Aorta (tissue), 5 donors: ENCODE measurements around the gene EGFR. TPM values are rescaled to one million over a fixed set of nuclear protein-coding genes. Genes with fewer than 3 reads are reported as not detected.

Experiments
- ATAC-seq: fragments of 200-7000 bp; cut with Tn5 transposase; one replicate; pipeline ENCODE4 v1.9.1; 2022; ENCODE audit warnings: moderate library complexity; ENCODE audit not compliant: low FRiP score
- DNase-seq, 2 donors: peaks; one replicate each; pipeline ENCODE4 v3.0.0-alpha.2; 2020
- H3K27ac ChIP-seq, 2 donors: one replicate each; pipeline ENCODE4 v1.5.1; 2013; ENCODE audit warnings: low read length in 2 of 2, mild to moderate bottlenecking in 2 of 2, moderate library complexity in 2 of 2, control low read depth in 1 of 2, inconsistent platforms in 1 of 2, low read depth in 1 of 2
- H3K27me3 ChIP-seq, 2 donors: one replicate each; pipeline ENCODE4 v1.6.1; 2013; ENCODE audit warnings: control low read depth in 1 of 2, low read length in 1 of 2, mild to moderate bottlenecking in 1 of 2, moderate library complexity in 1 of 2; ENCODE audit not compliant: insufficient read depth in 2 of 2, control insufficient read depth in 1 of 2
- H3K36me3 ChIP-seq, 2 donors: one replicate each; pipeline ENCODE4 v1.6.1; 2013; ENCODE audit warnings: control low read depth in 1 of 2, low read length in 1 of 2, mild to moderate bottlenecking in 1 of 2; ENCODE audit not compliant: insufficient read depth in 2 of 2, control insufficient read depth in 1 of 2
- H3K4me1 ChIP-seq, 2 donors: one replicate each; pipeline ENCODE4 v1.6.1; 2013; ENCODE audit warnings: low read length in 2 of 2, control low read depth in 1 of 2, mild to moderate bottlenecking in 1 of 2, moderate library complexity in 1 of 2; ENCODE audit not compliant: insufficient read depth in 2 of 2, control insufficient read depth in 1 of 2
- H3K4me3 ChIP-seq, 2 donors: one replicate each; pipeline ENCODE4 v1.5.1; 2013; ENCODE audit warnings: low read length in 2 of 2, control low read depth in 1 of 2, mild to moderate bottlenecking in 1 of 2
- H3K9me3 ChIP-seq: one replicate; pipeline ENCODE4 v1.6.1; 2013; ENCODE audit warnings: mild to moderate bottlenecking, low read length; ENCODE audit not compliant: control insufficient read depth
- WGBS, 2 donors: extraction: QIAGEN DNeasy Blood & Tissue Kit; methylation state at CpG; one replicate each; pipeline ENCODE4 v1.1.7; 2013; 5-methylcytosine and 5-hydroxymethylcytosine counted together
- intact Hi-C, 2 donors: fragments of 100-400 bp; cut with DNase I; formaldehyde crosslinking; loops; one replicate each; pipeline versions ENCODE4 v1.14.2 to v1.15.0; 2022
- polyA plus RNA-seq, 2 donors: library from polyadenylated mRNA; stranded (reverse); fragments of 200-250 nt; gene quantifications; one replicate each; pipeline ENCODE4 v1.2.3, GENCODE V29; 2013
- total RNA-seq, 2 donors: library from RNA; stranded (reverse); fragmentation: NEBNext Ultra II Directional; extraction: Animal tissue kit (Norgen Biotek cat#: 25700); gene quantifications; one replicate each; pipeline ENCODE4 v1.2.1, GENCODE V29; 2021
- donor health status: healthy with polysubstance abuse.
- donor health status: Bipolar disorder and iron deficiency.
- donor health status: DM: no; HTN: no; CAD: no.
- donor health status: DM: no; HTN: no; CAD: no.
- donor health status: DM: yes; HTN: yes; CAD: no.

The EGFR gene
- total and polyA plus RNA-seq, 4 donors = 3.0 to 72.4 (median 40.9) TPM

GRCh38 chr7:55237156-55237893 lies 218.5 kb downstream of the EGFR start:
- ATAC-seq (no peak), DNase-seq (no peak)
- Histone ChIP-seq H3K27me3 (no peaks in the 10 kb centered on the region), H3K27ac (no peak overlapping the region), H3K4me1 (no peaks in the 10 kb centered on the region), H3K36me3 (no peaks in the 10 kb centered on the region), H3K4me3 (no peak overlapping the region), H3K9me3 (no peaks in the 10 kb centered on the region)
- intact Hi-C loops = no loop called here
- WGBS, 2 donors = 51 to 52% methylated on average over 14 to 15 of the region's 15 CpGs

- intact Hi-C loops = no loop called here
- Histone ChIP-seq H3K27me3 (no peaks in the 10 kb centered on the region), H3K9me3 (no peaks in the 10 kb centered on the region), H3K36me3 (no peaks in the 10 kb centered on the region), H3K4me3 (no peak overlapping the region), H3K4me1 (no peaks in the 10 kb centered on the region), H3K27ac (no peak overlapping the region)
- no peak for ATAC-seq
- DNase-seq = no peak
- 79 to 80% methylated on average over 3 of the region's 3 CpGs for WGBS, 2 donors
These were observed 220.6 kb downstream of the EGFR start for GRCh38 chr7:55239406-55239805.

- H3K27ac ChIP-seq = no peak overlapping the region
- DNase-seq (no peak), ATAC-seq (no peak)
- H3K9me3 ChIP-seq = no peaks in the 10 kb centered on the region
- no peak overlapping the region for H3K4me3 ChIP-seq
- intact Hi-C loops = loop anchor here in 1 of 2 donors (10.0 kb wide), 1 partner anchor 46 kb away; no protein-coding TSS in a partner anchor
- no peaks in the 10 kb centered on the region for H3K27me3 ChIP-seq
- WGBS, 2 donors = 91 to 95% methylated on average over 16 of the region's 16 CpGs
- H3K36me3 ChIP-seq = no peaks in the 10 kb centered on the region
- H3K4me1 ChIP-seq = no peaks in the 10 kb centered on the region
These were observed 221.8 kb downstream of the EGFR start for GRCh38 chr7:55240418-55241142.

- ATAC-seq (no peak), DNase-seq (no peak)
- H3K36me3 ChIP-seq = no peaks in the 10 kb centered on the region
These were observed 223.1 kb downstream of the EGFR start for GRCh38 chr7:55241958-55242357.

GRCh38 chr7:55242613-55243012 lies 223.8 kb downstream of the EGFR start:
- Histone ChIP-seq H3K9me3 (no peaks in the 10 kb centered on the region), H3K36me3 (no peaks in the 10 kb centered on the region), H3K27ac (no peak overlapping the region), H3K4me3 (no peak overlapping the region), H3K4me1 (no peaks in the 10 kb centered on the region), H3K27me3 (no peaks in the 10 kb centered on the region)
- DNase-seq (no peak), ATAC-seq (no peak)
- intact Hi-C loops = loop anchor here in 1 of 2 donors (10.0 kb wide), 1 partner anchor 48 kb away; no protein-coding TSS in a partner anchor
- WGBS, 2 donors = 86 to 91% methylated on average over 2 of the region's 2 CpGs

More at GRCh38 chr7:55241958-55242357, 223.1 kb downstream of the EGFR start:
- Histone ChIP-seq H3K27me3 (no peaks in the 10 kb centered on the region), H3K4me1 (no peaks in the 10 kb centered on the region), H3K9me3 (no peaks in the 10 kb centered on the region), H3K4me3 (no peak overlapping the region), H3K27ac (no peak overlapping the region)
- WGBS, 2 donors = 94 to 99% methylated on average over 6 of the region's 6 CpGs
- intact Hi-C loops = loop anchor here in 1 of 2 donors (10.0 kb wide), 1 partner anchor 47 kb away; no protein-coding TSS in a partner anchor

- Histone ChIP-seq H3K4me3 (no peak overlapping the region), H3K27me3 (no peaks in the 10 kb centered on the region), H3K4me1 (no peaks in the 10 kb centered on the region), H3K36me3 (no peaks in the 10 kb centered on the region), H3K9me3 (no peaks in the 10 kb centered on the region), H3K27ac (no peak overlapping the region)
- ATAC-seq = no peak
- intact Hi-C loops = loop anchor here in 1 of 2 donors (10.0 kb wide), 1 partner anchor 49 kb away; no protein-coding TSS in a partner anchor
- no peak for DNase-seq
- 88 to 95% methylated on average over 13 of the region's 13 CpGs for WGBS, 2 donors
These were observed 225.4 kb downstream of the EGFR start for GRCh38 chr7:55244006-55244745.

- no peak for DNase-seq
- Histone ChIP-seq H3K4me3 (no peak overlapping the region), H3K36me3 (no peaks in the 10 kb centered on the region), H3K27me3 (no peaks in the 10 kb centered on the region), H3K4me1 (no peaks in the 10 kb centered on the region), H3K9me3 (no peaks in the 10 kb centered on the region), H3K27ac (no peak overlapping the region)
- ATAC-seq = no peak
- intact Hi-C loops = loop anchor here in 1 of 2 donors (10.0 kb wide), 1 partner anchor 50 kb away; no protein-coding TSS in a partner anchor
- WGBS, 2 donors = 33 to 74% methylated on average over 11 of the region's 11 CpGs
These were observed 226.5 kb downstream of the EGFR start for GRCh38 chr7:55245271-55245723.

GRCh38 chr7:55246171-55246570 lies 227.4 kb downstream of the EGFR start:
- H3K9me3 ChIP-seq = no peaks in the 10 kb centered on the region
- no peak overlapping the region for H3K4me3 ChIP-seq
- DNase-seq (no peak), ATAC-seq (no peak)
- WGBS, 2 donors = 93 to 94% methylated on average over 5 of the region's 5 CpGs
- H3K4me1 ChIP-seq = no peaks in the 10 kb centered on the region
- H3K36me3 ChIP-seq = no peaks in the 10 kb centered on the region
- H3K27ac ChIP-seq = no peak overlapping the region
- no peaks in the 10 kb centered on the region for H3K27me3 ChIP-seq
- intact Hi-C loops = loop anchor here in 1 of 2 donors (10.0 kb wide), 1 partner anchor 51 kb away; no protein-coding TSS in a partner anchor
